C4-2B (cell line): ENCODE measurements around the gene SLC2A9.

Source experiments
- CTCF ChIP-seq: fragments of 450-650 bp; conservative IDR thresholded peaks from 2 replicates; pipeline ENCODE4 v1.5.1; 2017; ENCODE audit warnings: mild to moderate bottlenecking
- ZFX ChIP-seq: fragments of 450-650 bp; IDR thresholded peaks from 2 replicates; pipeline ENCODE4 v1.6.1; 2017

- TF ChIP-seq CTCF = no peak
- no peak for TF ChIP-seq ZFX
Observed at GRCh38 chr4:10020106-10020505, 1.2 kb downstream of the SLC2A9 start.
